Stimulated activated CD8-positive, alpha-beta memory T cell treated with anti-CD3 and anti-CD28 coated beads, Interleukin-7, amount 100 ng/mL, for 4 hours (primary cell): ENCODE results near the gene SULT1C2.
"Not testable (repeated sequence)": the region's sequence is repeated elsewhere in the genome, so short reads cannot be mapped to it uniquely, and the experiment has no call there.

Source experiments
- DNase-seq, 2 donors: peaks; one replicate each; pipeline ENCODE4 v3.0.0-alpha.2; 2020; ENCODE audit warnings: low read depth in 2 of 2

The SULT1C2 gene

DNA sequence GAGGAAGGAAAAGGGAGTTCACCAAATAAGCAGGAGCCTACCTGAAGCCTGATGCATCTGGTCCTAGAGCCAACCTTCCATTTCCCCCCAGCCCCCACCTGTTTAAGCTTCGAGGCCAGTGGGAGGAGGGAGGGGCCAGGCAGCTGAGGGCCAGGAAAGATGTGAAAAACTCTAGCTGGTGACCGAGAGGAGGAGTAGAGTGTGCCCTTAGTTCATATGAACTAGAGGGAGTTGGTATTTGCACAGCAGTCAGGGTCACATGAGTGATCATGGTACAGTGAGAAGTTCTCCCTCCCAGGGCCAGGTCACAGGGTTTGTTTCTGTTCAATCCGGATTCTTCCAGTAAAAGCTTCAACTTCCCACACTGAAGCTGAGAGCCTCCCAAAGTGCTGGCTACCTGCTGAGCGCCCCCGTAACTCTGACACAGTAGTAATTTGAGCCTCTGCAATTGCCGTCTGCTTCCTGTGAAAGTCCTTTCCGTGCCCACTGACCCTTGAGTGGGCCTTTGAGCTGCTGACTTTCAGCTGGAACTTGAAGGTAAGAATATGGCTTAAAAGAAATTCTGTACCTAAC is at the start of gene SULT1C2:
TSS of gene SULT1C2 (plus strand) at position 362 of the 573 bp plus-strand sequence. CDS start 4,773 bp downstream, outside the sequence.
- DNase-seq, result no peak

DNA sequence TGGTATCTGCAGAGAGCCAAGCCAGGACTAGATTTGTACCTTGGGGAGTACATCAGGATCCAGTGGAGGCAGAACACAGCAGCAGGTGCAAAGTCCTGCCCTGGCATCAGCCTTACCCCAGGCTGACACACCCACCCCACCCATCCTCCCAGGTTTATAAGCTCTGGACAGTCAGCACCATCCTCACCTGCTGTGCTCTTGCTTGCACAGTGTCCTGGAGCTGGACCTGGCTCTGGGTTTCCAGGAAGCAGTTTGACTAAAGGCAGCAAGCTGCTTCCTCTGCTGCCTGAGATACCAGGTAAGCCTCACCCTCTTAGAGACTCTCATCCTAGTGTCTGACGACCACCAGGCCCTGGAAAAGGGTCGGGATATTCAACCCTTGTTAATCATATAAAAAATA is 48.9 kb upstream of the SULT1C2 start, which contains the start of gene SULT1C3:
TSS of gene SULT1C3 (plus strand) at position 183 of the 400 bp plus-strand sequence. CDS start 7,227 bp downstream, outside the sequence.
- DNase-seq, result no peak

DNA sequence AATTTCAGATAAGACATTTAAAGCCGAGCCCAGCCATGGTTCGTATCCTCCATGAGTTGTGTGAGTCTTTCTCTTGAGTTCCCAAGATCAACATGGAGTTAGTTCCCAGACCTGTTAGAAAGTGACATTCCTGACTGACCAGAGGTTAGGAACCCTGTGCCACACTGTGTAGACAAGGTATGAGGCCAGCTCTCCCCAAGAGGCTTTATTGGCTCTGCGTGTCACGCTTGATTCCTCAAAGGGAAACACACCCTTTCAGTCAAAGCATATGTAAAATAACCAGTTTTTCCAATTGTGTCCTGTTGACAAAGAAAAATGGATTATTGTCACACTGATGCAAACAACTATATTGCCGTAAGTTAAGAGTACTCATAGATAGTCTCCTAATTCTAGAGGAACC is 47.7 kb upstream of the SULT1C2 start:
- no peak for DNase-seq

DNA sequence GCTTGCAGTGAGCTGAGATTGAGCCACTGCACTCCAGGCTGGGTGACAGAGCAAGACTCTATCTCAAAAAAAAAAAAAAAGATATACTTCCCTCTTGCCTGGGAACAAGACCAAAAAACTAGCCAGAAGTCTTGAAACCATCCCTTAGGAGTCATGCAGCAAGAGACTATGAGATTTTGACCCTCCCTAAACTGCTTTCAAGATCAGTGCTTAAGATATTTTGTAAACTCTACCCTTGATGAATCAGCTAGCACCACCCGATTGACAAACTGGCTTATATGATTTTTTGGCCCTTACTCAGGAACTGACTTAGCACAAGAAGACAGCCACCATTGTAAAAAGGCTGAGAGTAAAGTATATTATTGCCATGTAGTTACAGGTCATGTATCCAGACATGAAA is 45.1 kb upstream of the SULT1C2 start:
- DNase-seq, result no peak

DNA sequence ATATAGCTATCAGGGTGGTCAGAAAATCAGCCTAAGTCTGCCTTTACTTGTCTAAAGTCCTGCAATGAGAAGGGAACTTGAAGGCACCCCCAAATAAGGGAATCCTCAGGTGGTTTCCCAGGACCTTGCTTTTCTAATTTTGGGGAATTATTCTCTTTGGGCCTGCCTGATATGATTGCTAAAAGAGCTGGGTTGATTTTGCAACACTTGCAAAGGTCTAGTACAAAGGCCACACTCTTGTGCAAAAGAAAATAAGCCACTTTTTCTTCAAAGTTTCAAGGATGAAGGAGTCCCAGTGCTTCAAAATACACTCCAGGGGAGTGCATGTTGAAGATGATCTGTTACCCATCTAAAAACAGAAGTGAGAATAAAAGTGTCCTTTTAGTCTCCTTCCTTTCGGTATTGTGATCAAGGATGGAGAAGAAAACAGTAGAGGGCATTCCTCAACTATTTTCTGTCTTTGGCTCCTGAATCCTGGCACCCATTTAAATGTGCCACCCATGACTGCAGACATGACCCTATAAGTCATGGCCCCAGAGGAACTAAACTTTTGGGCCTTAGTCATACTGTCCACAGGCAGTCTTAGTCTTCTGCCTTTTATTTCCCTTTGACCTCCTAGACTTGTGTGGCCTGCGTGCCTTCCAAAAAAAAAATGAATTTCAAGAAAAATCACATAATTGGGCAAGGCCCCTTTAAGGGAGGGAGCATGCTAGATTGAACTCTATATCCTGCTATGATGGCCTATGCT is 43.9 kb upstream of the SULT1C2 start:
- DNase-seq, result no peak

DNA sequence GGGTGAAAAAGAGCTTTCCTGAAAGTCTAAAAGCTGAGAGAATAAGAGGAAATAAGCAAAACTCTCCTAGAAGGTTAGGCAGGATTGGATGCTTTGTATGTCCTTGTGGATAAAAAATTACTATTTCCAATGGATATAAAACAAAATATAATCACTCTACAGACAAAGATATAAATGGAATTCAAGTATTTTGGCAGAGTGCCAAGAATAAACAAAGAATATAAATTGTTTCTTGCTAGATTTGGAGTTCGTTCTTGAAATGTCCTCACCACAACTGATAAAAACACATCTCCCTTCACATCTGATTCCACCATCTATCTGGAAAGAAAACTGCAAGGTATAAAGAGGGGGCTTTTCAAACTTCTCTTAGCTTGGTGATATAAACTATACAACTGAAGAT is 35.6 kb upstream of the SULT1C2 start:
- no peak for DNase-seq

DNA sequence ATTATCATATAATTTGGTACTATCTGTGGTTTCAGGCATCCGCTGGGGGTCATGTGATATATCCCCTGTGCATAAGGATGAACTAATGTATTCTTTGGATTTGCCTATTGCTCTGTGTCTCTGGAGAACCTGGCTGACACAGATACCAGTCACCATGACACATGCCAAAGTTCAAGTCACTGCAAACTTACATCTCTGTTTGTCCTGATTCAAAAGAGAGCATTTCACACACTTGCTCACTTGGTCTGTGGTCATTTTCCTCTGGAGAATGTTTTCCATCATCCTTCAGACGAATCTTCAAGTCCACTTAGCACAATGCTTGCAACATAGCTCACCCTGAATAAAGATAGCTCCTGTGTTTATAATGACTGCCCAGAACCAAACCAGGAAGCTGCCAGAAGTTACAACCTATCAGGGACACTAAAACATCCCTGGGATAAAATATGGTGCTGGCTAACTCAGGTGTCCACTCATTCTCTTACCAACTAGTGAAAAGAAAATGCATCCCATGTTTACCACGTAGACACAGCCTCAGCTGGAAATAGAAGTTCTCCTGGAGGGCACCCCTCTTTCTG is 30.9 kb upstream of the SULT1C2 start:
- DNase-seq, result no peak

DNA sequence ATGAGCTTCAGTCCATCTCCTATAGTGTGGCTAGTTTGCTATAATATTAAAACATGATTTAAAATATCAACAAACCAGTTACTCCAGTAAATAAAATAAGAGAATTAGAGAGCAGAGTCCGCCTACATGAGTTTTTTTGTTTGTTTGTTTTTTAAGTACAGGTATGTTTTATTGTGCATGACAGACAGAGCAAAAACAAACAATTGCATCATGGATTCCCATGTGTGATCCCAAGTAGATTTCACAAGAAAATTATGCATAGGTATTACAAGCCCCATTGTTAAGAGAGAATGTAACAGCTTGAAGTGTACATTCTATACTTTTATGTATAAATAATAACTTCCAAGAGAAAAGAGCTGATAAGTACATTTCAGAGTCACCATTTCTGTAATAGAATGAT is 27.9 kb upstream of the SULT1C2 start:
- no peak for DNase-seq

DNA sequence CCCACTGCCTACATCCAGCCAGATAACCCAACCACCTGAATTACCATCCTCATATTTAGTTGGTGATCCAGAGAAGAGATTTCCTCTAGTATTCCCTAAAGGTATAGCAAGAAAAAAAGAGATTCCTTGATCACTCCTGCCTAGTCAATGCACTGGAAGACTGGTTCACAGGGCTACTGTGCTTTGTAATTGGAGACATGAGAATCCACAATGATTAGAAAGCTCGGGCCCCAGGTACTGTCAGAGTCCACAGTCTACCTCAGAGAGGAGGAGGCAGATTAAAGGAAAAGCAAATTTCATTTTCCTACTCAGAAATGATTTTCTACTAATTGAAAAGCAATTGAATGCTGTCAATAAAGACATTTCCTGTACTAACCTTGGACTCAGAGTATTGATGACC is 26.7 kb upstream of the SULT1C2 start:
- no peak for DNase-seq

DNA sequence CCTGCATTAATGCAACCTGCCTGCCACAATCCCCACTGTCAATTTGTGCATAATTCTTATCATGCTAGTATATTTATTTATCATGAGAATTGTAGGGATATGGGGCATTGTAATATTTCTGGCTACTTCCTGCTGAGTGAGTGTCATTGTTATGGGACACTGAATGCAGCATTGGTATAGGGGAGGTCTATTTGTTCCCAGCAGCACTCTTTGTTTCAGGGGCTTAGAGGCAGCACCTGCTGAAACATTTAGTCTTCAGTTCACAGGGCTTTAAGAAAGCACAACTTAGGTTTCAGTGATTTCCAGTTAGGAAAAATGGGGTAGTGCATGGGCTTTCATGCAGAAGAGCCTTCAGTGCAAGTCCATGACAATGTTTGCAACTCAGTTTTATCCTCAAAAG is 25.3 kb upstream of the SULT1C2 start:
- DNase-seq, result no peak

DNA sequence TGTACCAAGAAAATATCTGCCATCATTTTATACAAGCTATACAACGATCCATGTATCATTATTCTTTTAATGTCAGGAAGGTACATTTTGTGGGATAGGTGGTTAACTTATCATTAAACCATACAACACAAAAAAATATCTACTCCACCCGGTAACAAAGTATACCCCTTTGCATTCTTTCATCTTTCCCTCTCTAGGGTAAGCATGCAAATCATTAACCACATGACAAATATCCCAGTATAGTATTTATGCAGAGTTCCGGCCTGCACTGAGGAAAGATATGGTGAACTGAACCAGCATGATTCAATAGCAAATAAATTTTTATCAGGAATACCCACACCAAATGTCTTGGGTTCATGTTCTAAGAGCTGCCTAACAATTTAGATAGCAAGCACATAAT is 22.5 kb upstream of the SULT1C2 start:
- DNase-seq, result no peak

DNA sequence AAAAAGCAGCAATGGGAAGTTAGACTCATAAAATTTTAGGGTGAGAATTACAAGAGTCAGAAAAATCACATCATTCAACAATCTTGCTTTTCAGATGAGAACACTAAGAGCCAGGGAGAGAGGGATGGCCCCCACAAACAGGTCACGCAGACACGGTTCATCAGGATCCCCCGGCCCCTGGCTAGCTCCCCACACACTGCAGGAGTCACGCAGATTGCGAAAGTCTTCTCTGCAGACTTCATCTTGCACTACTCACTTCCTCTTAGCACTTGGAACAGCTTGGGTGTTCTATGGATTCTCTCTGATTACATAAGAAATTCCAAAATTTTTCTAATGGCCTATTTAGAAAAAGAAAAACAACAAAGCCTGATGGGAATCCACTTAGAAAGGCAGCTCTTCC is 21.6 kb upstream of the SULT1C2 start:
- DNase-seq, result no peak

DNA sequence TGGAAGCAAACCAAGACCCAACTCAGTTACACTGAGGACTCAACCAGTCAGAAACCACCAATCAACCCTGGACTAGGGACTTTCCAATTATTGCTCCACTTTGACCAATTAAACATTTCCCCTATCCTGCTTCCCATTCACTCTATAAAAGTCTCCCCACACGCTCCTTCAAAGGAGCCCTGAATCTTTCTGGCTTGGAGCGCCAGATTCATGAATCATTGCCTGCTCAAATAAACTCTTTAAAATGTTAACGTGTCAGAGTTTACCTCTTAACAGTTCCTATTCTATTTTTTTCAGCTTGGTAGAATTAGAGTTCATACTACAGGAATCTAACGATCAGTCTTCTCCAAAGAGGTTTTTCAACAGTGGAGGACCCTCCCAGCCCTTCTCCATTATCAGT is 20.7 kb upstream of the SULT1C2 start:
- no peak for DNase-seq

DNA sequence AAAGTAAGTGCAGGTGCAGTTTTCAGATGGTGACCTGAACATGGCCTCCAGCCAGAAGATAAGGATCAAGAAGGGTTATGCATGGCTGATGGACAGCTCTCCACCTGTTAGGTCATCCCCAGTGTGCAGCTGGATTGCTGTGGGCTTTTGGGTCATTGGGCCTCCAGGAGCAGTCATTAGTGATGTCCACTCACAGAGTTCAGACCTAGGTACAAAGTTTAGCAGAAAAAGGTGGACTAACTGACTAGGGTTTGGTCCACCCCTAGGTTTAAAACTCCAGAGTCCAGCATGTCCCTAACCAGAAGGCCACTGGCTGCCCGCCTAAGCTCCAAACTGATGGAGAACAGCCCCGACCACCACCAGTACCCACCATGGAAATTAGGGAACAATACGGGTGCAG is 18.3 kb upstream of the SULT1C2 start:
- DNase-seq, result no peak

DNA sequence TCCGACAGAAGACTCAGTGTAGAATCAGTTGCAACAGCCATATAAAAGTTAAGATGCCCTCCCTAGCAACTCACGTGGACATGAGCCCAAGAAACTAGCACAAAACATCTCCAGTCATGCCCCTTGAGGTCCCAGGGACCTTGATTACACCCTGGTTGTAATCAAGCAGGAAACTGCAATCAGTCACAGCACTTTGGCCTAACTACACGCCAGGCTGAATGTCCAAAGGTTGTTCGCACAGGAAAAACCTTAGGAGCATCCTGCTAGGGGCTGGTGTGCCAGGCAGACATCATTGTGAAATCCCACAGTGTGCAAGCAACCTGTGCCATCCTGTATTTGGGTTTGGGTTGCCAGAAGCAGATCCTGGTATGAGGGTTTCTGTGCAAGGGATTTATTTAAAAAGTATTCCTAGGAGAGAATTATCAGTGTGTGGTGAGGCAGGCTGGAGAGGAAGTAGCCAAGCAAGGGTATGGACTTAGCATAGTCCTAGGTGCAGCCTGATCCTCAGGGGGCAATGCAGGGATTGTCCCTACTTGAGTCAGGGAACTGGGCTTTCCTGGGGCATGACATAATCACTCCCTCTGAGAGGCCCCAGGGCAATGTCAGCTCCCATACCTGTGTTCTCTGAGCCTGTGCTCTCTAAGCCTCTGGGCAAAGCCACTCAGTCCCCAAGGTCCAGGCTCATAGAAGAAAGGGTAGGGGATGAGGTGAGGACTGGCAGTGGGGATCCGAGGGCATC is 17.8 kb upstream of the SULT1C2 start:
- no peak for DNase-seq

DNA sequence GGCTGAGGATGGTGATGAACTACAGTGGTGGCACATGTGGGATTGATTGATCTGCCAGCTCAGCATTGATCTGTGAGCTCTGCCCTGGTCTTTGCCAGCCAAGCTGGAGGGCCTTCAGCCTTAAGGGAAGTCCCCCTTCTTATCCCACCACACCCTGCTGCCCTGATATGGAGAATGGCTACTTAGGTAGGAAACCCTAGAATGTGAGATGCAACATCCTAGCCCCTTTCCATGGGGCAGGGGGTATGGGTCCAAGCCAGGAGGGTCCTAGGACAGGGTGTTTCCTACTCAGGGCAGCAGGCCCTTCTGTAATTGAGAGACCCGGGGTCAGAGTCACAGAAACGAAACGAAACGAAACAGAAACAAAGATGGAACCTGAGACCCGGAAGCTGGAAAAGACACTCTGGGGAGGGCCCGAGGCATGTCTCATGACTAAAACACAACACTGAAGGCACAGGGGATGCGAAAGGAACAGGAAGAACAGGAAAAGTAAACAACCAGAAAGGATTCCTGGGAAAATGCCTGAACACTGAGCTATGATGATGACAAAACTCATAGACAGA is 16.9 kb upstream of the SULT1C2 start:
- no peak for DNase-seq

DNA sequence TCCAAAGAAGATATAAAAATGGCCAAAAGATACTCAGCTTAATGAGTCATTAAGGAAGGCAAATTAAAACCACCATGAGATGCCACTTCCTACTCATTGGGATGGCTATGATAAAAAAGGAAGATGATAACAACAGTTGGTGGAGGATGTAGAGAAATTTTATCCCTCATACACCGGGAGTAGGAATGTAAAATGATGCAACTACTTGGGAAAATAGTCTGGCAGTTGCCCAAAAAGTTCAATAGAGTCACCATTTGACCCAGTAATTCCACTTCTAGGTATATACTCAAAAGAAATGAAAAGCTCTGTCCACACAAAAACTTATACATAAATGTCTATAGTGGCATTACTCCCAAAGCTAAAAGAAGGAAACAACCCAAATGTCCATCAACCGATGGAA is 10.1 kb upstream of the SULT1C2 start:
- no peak for DNase-seq

DNA sequence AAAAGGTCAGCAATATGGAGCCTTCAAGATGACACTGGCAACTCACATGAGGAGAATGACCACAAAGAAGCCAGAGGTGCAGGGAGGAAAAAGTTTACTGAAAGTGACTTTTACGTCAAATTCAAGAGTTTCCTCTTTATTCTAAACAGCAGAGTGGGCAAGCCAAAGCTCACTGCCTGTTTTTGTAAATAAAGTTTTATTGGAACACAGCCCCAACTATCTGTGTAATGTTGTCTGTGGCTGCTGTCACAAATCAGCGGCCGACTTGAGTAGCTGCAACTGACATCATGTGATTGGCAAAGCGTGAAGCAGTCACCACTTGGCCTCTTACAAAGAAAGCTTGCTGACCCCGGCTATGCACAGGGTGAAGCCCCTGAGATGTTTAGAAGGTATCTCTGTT is 9.2 kb upstream of the SULT1C2 start:
- DNase-seq, result no peak

DNA sequence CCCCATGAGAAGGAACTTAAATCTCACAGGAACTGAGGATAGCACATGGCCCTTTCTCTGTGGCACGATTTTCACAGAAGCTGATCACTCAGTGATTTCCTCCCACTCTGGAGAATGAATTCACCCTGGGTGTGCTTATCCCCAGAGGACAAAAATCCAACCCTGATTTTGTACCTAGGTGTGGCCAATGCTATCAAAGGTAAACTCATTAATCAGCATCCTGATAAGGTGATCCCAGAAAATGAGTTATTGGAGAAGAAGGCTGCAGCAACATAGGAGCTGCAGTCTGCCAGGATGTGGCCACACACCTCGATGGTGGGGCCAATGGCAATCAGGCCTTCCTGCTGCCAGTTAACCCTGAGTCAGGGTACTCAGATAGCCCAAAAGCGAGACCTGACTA is 8.2 kb upstream of the SULT1C2 start:
- DNase-seq, result no peak

DNA sequence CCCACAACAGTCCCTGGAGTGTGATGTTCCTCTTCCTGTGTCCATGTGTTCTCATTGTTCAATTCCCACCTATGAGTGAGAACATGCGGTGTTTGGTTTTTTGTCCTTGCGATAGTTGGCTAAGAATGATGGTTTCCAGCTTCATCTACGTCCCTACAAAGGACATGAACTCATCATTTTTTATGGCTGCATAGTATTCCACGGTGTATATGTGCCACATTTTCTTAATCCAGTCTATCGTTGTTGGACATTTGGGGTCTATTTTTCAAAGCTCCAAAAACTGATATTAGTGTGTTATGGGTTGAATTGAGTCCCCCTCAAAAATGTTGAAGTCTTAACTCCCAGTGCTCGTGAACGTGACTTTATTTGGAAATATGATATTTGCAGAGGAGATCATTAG is 4.1 kb upstream of the SULT1C2 start:
- not testable (repeated sequence) for DNase-seq

DNA sequence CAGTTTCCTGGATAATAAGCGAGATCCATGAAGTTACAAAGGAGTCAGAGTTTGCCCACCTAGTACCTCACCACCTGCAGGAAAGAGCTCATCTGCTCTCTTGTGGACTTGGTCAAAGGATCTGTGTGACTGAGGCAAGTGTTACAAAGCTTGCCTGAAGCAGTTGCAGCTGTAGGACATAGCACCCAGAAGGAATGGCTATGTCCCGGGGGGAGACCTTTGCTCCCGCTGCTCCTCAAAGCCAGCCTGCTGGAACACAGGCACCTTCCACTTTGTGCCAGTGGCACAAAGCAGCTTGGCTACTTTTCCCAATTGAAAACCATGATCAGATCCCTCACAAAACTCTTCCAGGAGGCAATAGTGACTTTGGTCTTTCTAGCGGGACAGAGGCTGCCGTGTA is 3.1 kb upstream of the SULT1C2 start:
- DNase-seq, result no peak

DNA sequence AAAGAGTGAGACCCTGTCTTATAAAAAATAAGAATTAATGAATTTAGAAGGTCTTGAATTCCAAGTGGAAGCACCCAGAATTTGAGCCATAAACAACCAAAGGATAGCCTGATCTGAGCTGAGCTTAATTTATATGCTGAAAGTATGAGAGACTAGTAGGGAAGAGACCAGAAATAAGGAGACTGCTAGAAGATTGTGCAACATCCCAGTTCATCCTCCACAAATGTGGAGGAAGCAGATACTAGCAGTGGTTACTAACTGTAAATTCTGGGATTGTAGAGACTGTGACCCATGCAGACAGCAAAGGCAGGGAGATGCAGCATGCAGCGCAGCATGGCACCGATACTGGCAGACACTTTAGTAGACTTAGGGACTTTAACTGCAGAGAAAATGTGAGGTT is 1.5 kb upstream of the SULT1C2 start:
- no peak for DNase-seq
